Measurements from ENCODE around the gene SPIC. TPM values are rescaled to one million over a fixed set of nuclear protein-coding genes. Genes with fewer than 3 reads are reported as not detected.

SPIC gene
- total RNA-seq, 1 donor, result not detected

DNA sequence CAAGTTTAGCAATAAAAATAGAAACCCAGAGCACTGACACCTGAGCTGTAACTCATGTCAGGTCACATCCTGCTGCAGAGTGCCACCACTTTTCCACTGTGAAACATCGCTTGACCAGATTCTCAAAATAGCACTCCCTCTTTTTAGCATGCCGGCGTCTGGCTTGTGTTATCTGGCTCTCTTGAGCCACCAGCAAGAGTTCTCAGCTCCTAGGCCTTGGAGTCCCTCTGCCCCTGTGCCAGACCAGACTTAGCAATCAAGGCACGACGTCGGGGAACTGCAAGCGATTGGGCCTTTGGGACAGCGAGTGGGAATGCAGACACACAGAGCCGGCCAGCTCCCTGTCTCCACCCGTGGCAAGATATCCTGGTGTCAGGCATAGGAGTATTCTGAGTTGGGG is 52.5 kb downstream of the SPIC start:
- no peak for DNase-seq (ENCODE audit: low read depth in 2 of 3, low spot score in 2 of 3)

DNA sequence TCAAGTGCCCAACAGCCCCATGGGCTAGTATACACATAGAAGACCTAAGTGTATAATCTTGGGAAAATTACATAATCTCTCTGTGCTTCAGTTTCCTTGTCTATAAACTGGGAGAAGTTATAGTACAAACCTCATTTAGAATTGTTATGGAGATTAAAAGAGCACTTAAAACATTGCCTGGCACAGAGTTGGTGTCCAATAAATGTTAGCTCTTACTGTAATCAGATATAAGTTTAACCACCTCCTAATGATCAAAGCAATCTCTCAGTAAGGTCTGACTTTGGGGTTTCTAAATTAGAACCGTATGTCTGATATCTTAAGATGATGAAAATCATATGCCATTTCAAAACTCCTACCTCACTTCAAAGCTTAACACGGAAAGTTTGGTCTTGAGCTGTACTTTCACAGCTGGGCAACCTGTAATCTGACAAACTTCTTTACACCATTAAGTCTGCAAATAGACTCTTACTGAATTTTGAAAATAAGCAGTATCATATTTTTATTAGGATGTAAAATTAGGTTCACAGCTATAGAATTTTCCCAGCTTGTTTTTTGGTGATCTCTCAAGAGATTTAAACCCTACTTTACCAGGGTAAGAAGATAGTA is 61.0 kb downstream of the SPIC start:
- no peak for DNase-seq (ENCODE audit: low read depth in 2 of 3, low spot score in 2 of 3)

Small RNAs within 50 kb of the gene (small RNA-seq; reads per million reads assigned to genes)
- not detected for gene RF00019
- not detected for gene RNA5SP367
- gene RNU5E-5P, result not detected

Other genes with a start within 250 kb of the SPIC start
- 6.5 TPM for gene UTP20, start 195.2 kb upstream of the SPIC start, total RNA-seq
- gene ARL1, start 67.6 kb upstream of the SPIC start, total RNA-seq, result 15.3 TPM
- not detected for gene MYBPC1, start 119.6 kb downstream of the SPIC start, total RNA-seq
- 23.4 TPM for gene CHPT1, start 222.3 kb downstream of the SPIC start, total RNA-seq

Data from hematopoietic multipotent progenitor cell (in vitro differentiated cells).